DOHH2 (cell line): ENCODE measurements around the gene ITGA1.

ENCODE experiments used
- EZH2phosphoT487 ChIP-seq: fragments of 200-600 bp; sonication (generic); IDR thresholded peaks from 2 replicates; pipeline ENCODE4 v1.6.1; 2017; ENCODE audit warnings: borderline replicate concordance, mild to moderate bottlenecking, antibody characterized with exemption, low read length, moderate library complexity, mixed read lengths
- TF ChIP-seq, protein P1 (sequence below): fragments of 200-600 bp; sonication (generic); IDR thresholded peaks from one replicate; pipeline ENCODE4 v1.5.1; 2014; ENCODE audit warnings: antibody characterized with exemption, mild to moderate bottlenecking, low read depth, low read length; ENCODE audit not compliant: poor library complexity, severe bottlenecking

DNA sequence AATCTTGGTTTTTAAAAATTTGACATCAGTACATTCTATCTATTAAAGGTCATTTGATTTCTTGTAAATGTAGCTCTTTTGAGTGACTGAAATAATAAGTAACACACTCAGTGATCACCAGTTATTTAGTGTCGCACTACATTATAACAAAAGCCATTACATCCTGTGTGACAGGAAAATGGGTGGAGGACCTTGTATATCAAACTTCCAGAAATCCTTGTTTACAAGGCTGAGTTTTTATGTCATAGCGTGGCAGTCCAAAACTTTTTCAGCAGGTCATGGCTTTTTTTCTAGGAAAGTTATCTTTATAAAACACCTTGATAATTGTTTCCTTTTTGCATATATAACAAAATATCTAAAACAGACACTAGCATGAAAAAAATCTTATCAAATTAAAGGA lies 14.4 kb upstream of the ITGA1 start:
- TF ChIP-seq, protein P1, sequence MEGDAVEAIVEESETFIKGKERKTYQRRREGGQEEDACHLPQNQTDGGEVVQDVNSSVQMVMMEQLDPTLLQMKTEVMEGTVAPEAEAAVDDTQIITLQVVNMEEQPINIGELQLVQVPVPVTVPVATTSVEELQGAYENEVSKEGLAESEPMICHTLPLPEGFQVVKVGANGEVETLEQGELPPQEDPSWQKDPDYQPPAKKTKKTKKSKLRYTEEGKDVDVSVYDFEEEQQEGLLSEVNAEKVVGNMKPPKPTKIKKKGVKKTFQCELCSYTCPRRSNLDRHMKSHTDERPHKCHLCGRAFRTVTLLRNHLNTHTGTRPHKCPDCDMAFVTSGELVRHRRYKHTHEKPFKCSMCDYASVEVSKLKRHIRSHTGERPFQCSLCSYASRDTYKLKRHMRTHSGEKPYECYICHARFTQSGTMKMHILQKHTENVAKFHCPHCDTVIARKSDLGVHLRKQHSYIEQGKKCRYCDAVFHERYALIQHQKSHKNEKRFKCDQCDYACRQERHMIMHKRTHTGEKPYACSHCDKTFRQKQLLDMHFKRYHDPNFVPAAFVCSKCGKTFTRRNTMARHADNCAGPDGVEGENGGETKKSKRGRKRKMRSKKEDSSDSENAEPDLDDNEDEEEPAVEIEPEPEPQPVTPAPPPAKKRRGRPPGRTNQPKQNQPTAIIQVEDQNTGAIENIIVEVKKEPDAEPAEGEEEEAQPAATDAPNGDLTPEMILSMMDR = no peak
- TF ChIP-seq EZH2phosphoT487 = no peak
